HCT116 (cell line): Measurements from ENCODE around the gene PAPOLG. TPM values are rescaled to one million over a fixed set of nuclear protein-coding genes. Genes with fewer than 3 reads are reported as not detected.

Experiments used
- ATAC-seq: fragments of 200-7000 bp; cut with Tn5 transposase; 2 replicates; pipeline ENCODE4 v1.9.1; 2020; ENCODE audit warnings: mild to moderate bottlenecking, moderate library complexity
- BruUV-seq: library from RNA; stranded (reverse); fragments of 400-500 nt; replicated peaks from 2 replicates; lab custom pipeline; 2021; lab: Mats Ljungman, UMichigan
- CTCF ChIA-PET: fragments of 300-600 bp; sonication (Branson Sonifier 250); formaldehyde crosslinking; loops from one replicate; lab custom pipeline; 2021; ENCODE audit warnings: antibody characterized with exemption; lab: Charles Lee
- POLR2A ChIA-PET: fragments of 300-600, 350-600 bp; sonication (Branson Sonifier 250); formaldehyde crosslinking; loops from one replicate; lab custom pipeline; 2021; ENCODE audit warnings: antibody characterized with exemption; lab: Charles Lee
- RAD21 ChIA-PET, 2 experiments: fragments of 300-600 bp; sonication (Branson Sonifier 250); formaldehyde crosslinking; loops; one replicate each; lab custom pipeline; 2023; ENCODE audit warnings: low total read pairs in 2 of 2; ENCODE audit not compliant: uncharacterized antibody in 2 of 2, unreplicated experiment in 2 of 2, low non-redundant PET in 1 of 2; lab: Charles Lee
- DNase-seq: peaks from one replicate; pipeline ENCODE4 v3.0.0-alpha.2; 2010; ENCODE audit warnings: low read depth, low spot score
- H2AFZ ChIP-seq: fragments of 200-600 bp; shearing (Covaris generic), sonication (generic); 2 replicates; pipeline ENCODE4 v1.6.1; 2017; ENCODE audit warnings: low read depth, mixed run types, mixed read lengths, antibody characterized with exemption, low read length; ENCODE audit not compliant: poor library complexity, severe bottlenecking
- H3K27ac ChIP-seq: 2 replicates; pipeline ENCODE4 v1.5.1; 2012; ENCODE audit warnings: low read depth, low read length
- H3K27me3 ChIP-seq: fragments of 200-600 bp; sonication (generic); 2 replicates; pipeline ENCODE4 v1.6.1; 2016; ENCODE audit warnings: mixed run types, low read length, mixed read lengths; ENCODE audit not compliant: insufficient read depth
- H3K36me3 ChIP-seq, 2 experiments: fragments of 200-500 bp in 1 of 2; fragments of 200-600 bp in 1 of 2; sonication (Bioruptor generic) in 1 of 2; sonication (generic) in 1 of 2; 2 replicates each; pipeline versions ENCODE4 v1.5.1 to v1.6.1; 2014 to 2016; ENCODE audit warnings: low read length in 2 of 2, inconsistent platforms in 1 of 2, mixed read lengths in 1 of 2, mixed run types in 1 of 2; ENCODE audit not compliant: insufficient read depth in 2 of 2, control insufficient read depth in 1 of 2
- H3K4me1 ChIP-seq, 2 experiments: fragments of 200-600 bp in 1 of 2; sonication (generic) in 1 of 2; 2 replicates each; pipeline versions ENCODE4 v1.5.1 to v1.6.1; 2012 to 2017; ENCODE audit warnings: low read length in 2 of 2, inconsistent platforms in 1 of 2, mild to moderate bottlenecking in 1 of 2, mixed read lengths in 1 of 2, mixed run types in 1 of 2, moderate library complexity in 1 of 2; ENCODE audit not compliant: insufficient read depth in 2 of 2, control insufficient read depth in 1 of 2
- H3K4me2 ChIP-seq: fragments of 200-600 bp; sonication (generic); 2 replicates; pipeline ENCODE4 v1.6.1; 2017; ENCODE audit warnings: mixed run types, low read length, mixed read lengths
- H3K4me3 ChIP-seq, 2 experiments: fragments of 200-600 bp in 1 of 2; sonication (generic) in 1 of 2; replicated peaks in 1 of 2; 2 replicates each; pipeline ENCODE4 v1.5.1; 2011 to 2016; ENCODE audit warnings: low read length in 2 of 2, control low read depth in 1 of 2, low read depth in 1 of 2, mild to moderate bottlenecking in 1 of 2, mixed read lengths in 1 of 2, mixed run types in 1 of 2
- H3K79me2 ChIP-seq: fragments of 200-600 bp; sonication (generic); 2 replicates; pipeline ENCODE4 v1.6.1; 2017; ENCODE audit warnings: mild to moderate bottlenecking, mixed run types, low read length, moderate library complexity, mixed read lengths; ENCODE audit not compliant: insufficient read depth
- H3K9ac ChIP-seq: fragments of 200-600 bp; sonication (generic); 2 replicates; pipeline ENCODE4 v1.6.1; 2016; ENCODE audit warnings: low read length, mixed read lengths
- H3K9me2 ChIP-seq: fragments of 200-600 bp; sonication (generic), shearing (Covaris generic); 2 replicates; pipeline ENCODE4 v1.6.1; 2017; ENCODE audit warnings: mixed run types, mild to moderate bottlenecking, moderate library complexity; ENCODE audit not compliant: insufficient read depth
- H3K9me3 ChIP-seq, 2 experiments: fragments of 200-500 bp in 1 of 2; fragments of 200-600 bp in 1 of 2; sonication (Bioruptor generic) in 1 of 2; sonication (generic) in 1 of 2; 2 replicates each; pipeline ENCODE4 v1.6.1; 2014 to 2017; ENCODE audit warnings: low read length in 2 of 2, mixed read lengths in 2 of 2, inconsistent platforms in 1 of 2, low read depth in 1 of 2, mild to moderate bottlenecking in 1 of 2, mixed run types in 1 of 2, moderate library complexity in 1 of 2; ENCODE audit not compliant: control insufficient read depth in 1 of 2, insufficient read depth in 1 of 2
- H4K20me1 ChIP-seq: fragments of 200-600 bp; sonication (generic), shearing (Covaris generic); 2 replicates; pipeline ENCODE4 v1.6.1; 2017; ENCODE audit warnings: mixed run types, mild to moderate bottlenecking, moderate library complexity; ENCODE audit not compliant: insufficient read depth
- ATF3 ChIP-seq: IDR thresholded peaks from 2 replicates; pipeline ENCODE4 v1.6.1; 2012
- EGR1 ChIP-seq: IDR thresholded peaks from 2 replicates; pipeline ENCODE4 v1.6.1; 2012; ENCODE audit warnings: low read depth
- ELF1 ChIP-seq: IDR thresholded peaks from 2 replicates; pipeline ENCODE4 v1.6.1; 2012; ENCODE audit warnings: low read depth, borderline replicate concordance
- EZH2 ChIP-seq: fragments of 200-600 bp; sonication (generic); IDR thresholded peaks from 2 replicates; pipeline ENCODE4 v1.6.1; 2017; ENCODE audit warnings: antibody characterized with exemption, mixed run types
- JUND ChIP-seq: IDR thresholded peaks from 2 replicates; pipeline ENCODE4 v1.6.1; 2012
- POLR2A ChIP-seq: IDR thresholded peaks from 2 replicates; pipeline ENCODE4 v1.7.0; 2011; ENCODE audit warnings: borderline replicate concordance; ENCODE audit not compliant: insufficient read depth, insufficient read length; ENCODE audit errors: extremely low read depth
- POLR2AphosphoS5 ChIP-seq: IDR thresholded peaks from 2 replicates; pipeline ENCODE4 v1.6.1; 2011; ENCODE audit warnings: mild to moderate bottlenecking, low read depth, low read length, moderate library complexity
- RAD21 ChIP-seq: IDR thresholded peaks from 2 replicates; pipeline ENCODE4 v1.6.1; 2012; ENCODE audit warnings: low read depth, mild to moderate bottlenecking
- SIN3A ChIP-seq: IDR thresholded peaks from 2 replicates; pipeline ENCODE4 v1.6.1; 2012; ENCODE audit warnings: low read depth
- SP1 ChIP-seq: IDR thresholded peaks from 2 replicates; pipeline ENCODE4 v1.6.1; 2012; ENCODE audit warnings: low read depth
- SRF ChIP-seq: IDR thresholded peaks from 2 replicates; pipeline ENCODE4 v1.6.1; 2012; ENCODE audit warnings: low read depth
- TCF7L2 ChIP-seq: IDR thresholded peaks from 2 replicates; pipeline ENCODE4 v1.7.0; 2011; ENCODE audit warnings: borderline replicate concordance, inconsistent platforms; ENCODE audit not compliant: insufficient read depth, insufficient read length; ENCODE audit errors: extremely low read depth
- YY1 ChIP-seq: IDR thresholded peaks from 2 replicates; pipeline ENCODE4 v1.6.1; 2011; ENCODE audit warnings: low read length, low read depth, moderate library complexity, mild to moderate bottlenecking; ENCODE audit not compliant: insufficient replicate concordance; ENCODE audit errors: extremely low read depth
- ZNF274 ChIP-seq: fragments of 200-500 bp; sonication (Bioruptor generic); IDR thresholded peaks from 2 replicates; pipeline ENCODE4 v1.6.1; 2014; ENCODE audit warnings: mild to moderate bottlenecking, low read depth, low read length, inconsistent platforms
- intact Hi-C: fragments of 100-400 bp; cut with micrococcal nuclease; formaldehyde crosslinking; loops from 2 replicates; pipeline ENCODE4 v1.10.0; 2022
- total RNA-seq: library from RNA; stranded (reverse); gene quantifications from one replicate; pipeline ENCODE4 v1.2.1, GENCODE V29; 2021; ENCODE audit not compliant: unreplicated experiment
- TF ChIP-seq, protein P1 (sequence below): IDR thresholded peaks from 2 replicates; pipeline ENCODE4 v1.6.1; 2012

Gene PAPOLG
- total RNA-seq, 1 experiment from 2014 or later, result 13.2 TPM

GRCh38 chr2:60778352-60778751, 22.3 kb downstream of the PAPOLG start (continued):
- TF ChIP-seq POLR2AphosphoS5, result no peak
- TF ChIP-seq ZNF274, result no peak
- TF ChIP-seq EGR1, result no peak
- TF ChIP-seq RAD21, result no peak
- TF ChIP-seq SRF, result no peak
- no peak for TF ChIP-seq JUND
- no peak for TF ChIP-seq SP1
- TF ChIP-seq YY1, result no peak

GRCh38 chr2:60779426-60779825, 23.4 kb downstream of the PAPOLG start:
- CTCF ChIA-PET, result interaction anchor here (0.9 kb wide), 1 partner anchor 8 kb away, joined by 3 read pairs; no protein-coding TSS in a partner anchor
- RAD21 ChIA-PET, result no interaction called here
- Histone ChIP-seq H3K79me2 (no peaks in the 10 kb centered on the region), H3K9ac (no peak overlapping the region), H3K9me3 (no peaks in the 10 kb centered on the region), H3K9me2 (no peaks in the 10 kb centered on the region), H2AFZ (no peak overlapping the region), H3K27me3 (no peaks in the 10 kb centered on the region), H3K4me2 (no peak overlapping the region), H4K20me1 (no peaks in the 10 kb centered on the region)
- BruUV-seq, result no TSS peak
- intact Hi-C loops, result no loop called here
- POLR2A ChIA-PET, result no interaction called here
- DNase-seq, result no peak
- TF ChIP-seq SIN3A (no peak), ATF3 (no peak), ELF1 (no peak), EZH2 (no peak), TCF7L2 (no peak), RAD21 (no peak), POLR2A (no peak)
- TF ChIP-seq, protein P1, sequence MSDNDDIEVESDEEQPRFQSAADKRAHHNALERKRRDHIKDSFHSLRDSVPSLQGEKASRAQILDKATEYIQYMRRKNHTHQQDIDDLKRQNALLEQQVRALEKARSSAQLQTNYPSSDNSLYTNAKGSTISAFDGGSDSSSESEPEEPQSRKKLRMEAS, result no peak
- TF ChIP-seq, all 23 proteins: peak for 0
- Histone ChIP-seq H3K4me3 (no peak overlapping the region), H3K27ac (no peak overlapping the region), H3K4me1 (no peaks in the 10 kb centered on the region), H3K36me3 (peaks cover 21 to 34% of the 10 kb centered on the region in 2 experiments)
- ATAC-seq, result no peak
